Measurements from ENCODE around the gene FETUB.

GRCh38 chr3:186617036-186617946 lies 22.9 kb upstream of the FETUB start:
- TF ChIP-seq EZH2 (IDR thresholded peaks at IDR 0.05; ENCODE audit: borderline replicate concordance, insufficient read depth, low read depth, low read length, poor library complexity, severe bottlenecking) = no peak
- TF ChIP-seq, protein P1, sequence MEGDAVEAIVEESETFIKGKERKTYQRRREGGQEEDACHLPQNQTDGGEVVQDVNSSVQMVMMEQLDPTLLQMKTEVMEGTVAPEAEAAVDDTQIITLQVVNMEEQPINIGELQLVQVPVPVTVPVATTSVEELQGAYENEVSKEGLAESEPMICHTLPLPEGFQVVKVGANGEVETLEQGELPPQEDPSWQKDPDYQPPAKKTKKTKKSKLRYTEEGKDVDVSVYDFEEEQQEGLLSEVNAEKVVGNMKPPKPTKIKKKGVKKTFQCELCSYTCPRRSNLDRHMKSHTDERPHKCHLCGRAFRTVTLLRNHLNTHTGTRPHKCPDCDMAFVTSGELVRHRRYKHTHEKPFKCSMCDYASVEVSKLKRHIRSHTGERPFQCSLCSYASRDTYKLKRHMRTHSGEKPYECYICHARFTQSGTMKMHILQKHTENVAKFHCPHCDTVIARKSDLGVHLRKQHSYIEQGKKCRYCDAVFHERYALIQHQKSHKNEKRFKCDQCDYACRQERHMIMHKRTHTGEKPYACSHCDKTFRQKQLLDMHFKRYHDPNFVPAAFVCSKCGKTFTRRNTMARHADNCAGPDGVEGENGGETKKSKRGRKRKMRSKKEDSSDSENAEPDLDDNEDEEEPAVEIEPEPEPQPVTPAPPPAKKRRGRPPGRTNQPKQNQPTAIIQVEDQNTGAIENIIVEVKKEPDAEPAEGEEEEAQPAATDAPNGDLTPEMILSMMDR (IDR thresholded peaks at IDR 0.05) = peak; percentile 95
